ENCODE data around the gene EDA.

EDA gene

GRCh38 chrX:69876221-69876620 is 260.3 kb downstream of the EDA start:
- H3K27ac ChIP-seq: no peak overlapping the region
- TF ChIP-seq ZFX (IDR thresholded peaks at IDR 0.05; ENCODE audit: borderline replicate concordance) (no peak), CTCF (IDR thresholded peaks at IDR 0.05) (no peak)

- TF ChIP-seq ZFX (IDR thresholded peaks at IDR 0.05; ENCODE audit: borderline replicate concordance): no peak
- TF ChIP-seq CTCF (IDR thresholded peaks at IDR 0.05): no peak
- H3K27ac ChIP-seq: no peak overlapping the region
Observed at GRCh38 chrX:69884210-69884609, 268.3 kb downstream of the EDA start.

GRCh38 chrX:69896046-69896445 is 280.1 kb downstream of the EDA start:
- no peak overlapping the region for H3K27ac ChIP-seq
- no peak for TF ChIP-seq CTCF (IDR thresholded peaks at IDR 0.05)
- no peak for TF ChIP-seq ZFX (IDR thresholded peaks at IDR 0.05; ENCODE audit: borderline replicate concordance)

GRCh38 chrX:69900491-69900890 is 284.6 kb downstream of the EDA start:
- H3K27ac ChIP-seq: no peak overlapping the region
- TF ChIP-seq ZFX (IDR thresholded peaks at IDR 0.05; ENCODE audit: borderline replicate concordance): no peak
- no peak for TF ChIP-seq CTCF (IDR thresholded peaks at IDR 0.05)

GRCh38 chrX:69906447-69906846 is 290.5 kb downstream of the EDA start:
- no peak overlapping the region for H3K27ac ChIP-seq
- TF ChIP-seq ZFX (IDR thresholded peaks at IDR 0.05; ENCODE audit: borderline replicate concordance): no peak
- TF ChIP-seq CTCF (IDR thresholded peaks at IDR 0.05): no peak

- no peak for TF ChIP-seq CTCF (IDR thresholded peaks at IDR 0.05)
- TF ChIP-seq ZFX (IDR thresholded peaks at IDR 0.05; ENCODE audit: borderline replicate concordance): no peak
- H3K27ac ChIP-seq: no peak overlapping the region
Observed at GRCh38 chrX:69914781-69915180, 298.9 kb downstream of the EDA start.

GRCh38 chrX:69919749-69920148 is 303.8 kb downstream of the EDA start:
- TF ChIP-seq CTCF (IDR thresholded peaks at IDR 0.05) (no peak), ZFX (IDR thresholded peaks at IDR 0.05; ENCODE audit: borderline replicate concordance) (no peak)
- no peak overlapping the region for H3K27ac ChIP-seq
